Right atrium auricular region (tissue), 2 donors: ENCODE data around the gene ZBTB25. TPM values are rescaled to one million over a fixed set of nuclear protein-coding genes. Genes with fewer than 3 reads are reported as not detected.

Experiments used
- DNase-seq: peaks from one replicate; pipeline ENCODE4 v3.0.0-alpha.2; 2019; ENCODE audit warnings: low spot score
- H3K27ac ChIP-seq, 2 donors: fragments of 200-600 bp; sonication (generic); 1 replicate in 1 of 2; 2 replicates in 1 of 2; pipeline ENCODE4 v1.5.1; 2016 to 2019
- H3K27me3 ChIP-seq, 2 donors: fragments of 200-600 bp; sonication (generic); one replicate each; pipeline versions ENCODE4 v1.5.1 to v1.6.0; 2017 to 2019
- H3K36me3 ChIP-seq: fragments of 200-600 bp; sonication (generic); one replicate; pipeline ENCODE4 v1.5.1; 2016
- H3K4me1 ChIP-seq, 2 donors: fragments of 200-600 bp; sonication (generic); one replicate each; pipeline versions ENCODE4 v1.5.1 to v1.6.0; 2017 to 2019
- H3K4me3 ChIP-seq, 2 donors: fragments of 200-600 bp; sonication (generic); 1 replicate in 1 of 2; 2 replicates in 1 of 2; pipeline ENCODE4 v1.5.1; 2017 to 2019; ENCODE audit warnings: mild to moderate bottlenecking in 1 of 2, moderate library complexity in 1 of 2
- H3K9me3 ChIP-seq, 2 donors: fragments of 200-600 bp; sonication (generic); one replicate each; pipeline ENCODE4 v1.5.1; 2019
- total RNA-seq, 2 donors: library from RNA; depleted of rRNA; stranded (reverse); fragments of >200 nt; gene quantifications; one replicate each; pipeline ENCODE4 v1.1.0, GENCODE V29; 2016
- TF ChIP-seq, protein P1 (sequence below), 2 donors: fragments of 200-600 bp; sonication (generic); IDR thresholded peaks; one replicate each; pipeline ENCODE4 v1.5.1; 2019; ENCODE audit warnings: antibody characterized with exemption in 2 of 2

ZBTB25 gene
- total RNA-seq, 2 donors from 2014 or later, result 5.0 to 9.2 TPM

DNA sequence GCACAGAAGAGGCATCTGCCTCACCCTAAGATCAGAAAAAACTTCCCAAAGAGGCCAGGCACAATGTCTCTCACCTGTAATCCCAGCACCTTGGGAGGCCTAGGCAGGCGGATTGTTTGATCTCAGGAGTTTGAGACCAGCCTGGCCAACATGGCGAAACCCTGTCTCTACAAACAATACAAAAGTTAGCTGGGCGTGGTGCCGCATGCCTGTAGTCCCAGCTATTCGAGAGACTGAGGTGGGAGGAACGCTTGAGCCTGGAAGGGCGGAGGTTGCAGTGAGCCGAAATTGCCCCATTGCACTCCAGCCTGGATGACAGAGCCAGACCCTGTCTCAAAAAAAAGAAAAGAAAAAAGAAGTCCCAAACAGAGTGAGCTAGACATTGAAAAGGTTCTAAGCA, 5.4 kb upstream of the ZBTB25 start:
- Histone ChIP-seq H3K4me3 (no peak overlapping the region), H3K9me3 (no peaks in the 10 kb centered on the region), H3K36me3 (no peaks in the 10 kb centered on the region), H3K4me1 (peaks cover 0 to 70% of the 10 kb centered on the region in 2 donors), H3K27me3 (no peaks in the 10 kb centered on the region), H3K27ac (no peak overlapping the region)
- TF ChIP-seq, protein P1, sequence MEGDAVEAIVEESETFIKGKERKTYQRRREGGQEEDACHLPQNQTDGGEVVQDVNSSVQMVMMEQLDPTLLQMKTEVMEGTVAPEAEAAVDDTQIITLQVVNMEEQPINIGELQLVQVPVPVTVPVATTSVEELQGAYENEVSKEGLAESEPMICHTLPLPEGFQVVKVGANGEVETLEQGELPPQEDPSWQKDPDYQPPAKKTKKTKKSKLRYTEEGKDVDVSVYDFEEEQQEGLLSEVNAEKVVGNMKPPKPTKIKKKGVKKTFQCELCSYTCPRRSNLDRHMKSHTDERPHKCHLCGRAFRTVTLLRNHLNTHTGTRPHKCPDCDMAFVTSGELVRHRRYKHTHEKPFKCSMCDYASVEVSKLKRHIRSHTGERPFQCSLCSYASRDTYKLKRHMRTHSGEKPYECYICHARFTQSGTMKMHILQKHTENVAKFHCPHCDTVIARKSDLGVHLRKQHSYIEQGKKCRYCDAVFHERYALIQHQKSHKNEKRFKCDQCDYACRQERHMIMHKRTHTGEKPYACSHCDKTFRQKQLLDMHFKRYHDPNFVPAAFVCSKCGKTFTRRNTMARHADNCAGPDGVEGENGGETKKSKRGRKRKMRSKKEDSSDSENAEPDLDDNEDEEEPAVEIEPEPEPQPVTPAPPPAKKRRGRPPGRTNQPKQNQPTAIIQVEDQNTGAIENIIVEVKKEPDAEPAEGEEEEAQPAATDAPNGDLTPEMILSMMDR (IDR thresholded peaks at IDR 0.05), result no peak
- DNase-seq, result no peak

DNA sequence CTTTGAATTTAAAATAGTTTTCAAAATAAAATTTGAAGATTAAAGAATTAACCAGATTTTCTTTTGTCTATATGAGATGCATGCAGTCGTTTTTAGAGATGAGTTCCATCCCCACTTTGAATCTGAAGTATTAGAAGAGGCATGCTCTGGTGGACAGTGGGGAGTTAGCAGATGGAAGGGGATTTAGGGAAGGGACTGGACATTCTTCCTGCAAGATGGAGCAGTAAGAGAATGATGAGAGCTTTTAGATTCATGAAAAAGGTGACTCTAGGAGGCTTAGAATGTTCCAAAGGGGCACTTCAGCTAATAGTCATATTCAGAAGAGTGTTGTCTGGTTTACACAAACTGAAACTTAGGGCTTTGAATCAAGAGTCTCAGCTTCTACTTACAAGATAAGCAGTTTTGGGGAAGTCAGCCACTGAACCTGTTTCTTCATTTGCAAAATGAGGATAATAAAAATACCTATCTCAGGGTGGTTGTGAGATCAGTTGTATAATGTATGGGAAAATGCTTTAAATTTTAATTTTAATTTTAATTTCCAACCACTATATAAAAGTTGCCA, 4.7 kb upstream of the ZBTB25 start:
- H3K4me3 ChIP-seq, result no peak overlapping the region
- TF ChIP-seq, protein P1 (IDR thresholded peaks at IDR 0.05), result no peak
- no peaks in the 10 kb centered on the region for H3K36me3 ChIP-seq
- no peaks in the 10 kb centered on the region for H3K9me3 ChIP-seq
- H3K27ac ChIP-seq, result no peak overlapping the region
- H3K27me3 ChIP-seq, result no peaks in the 10 kb centered on the region
- peaks cover 0 to 67% of the 10 kb centered on the region in 2 donors for H3K4me1 ChIP-seq
- no peak for DNase-seq

DNA sequence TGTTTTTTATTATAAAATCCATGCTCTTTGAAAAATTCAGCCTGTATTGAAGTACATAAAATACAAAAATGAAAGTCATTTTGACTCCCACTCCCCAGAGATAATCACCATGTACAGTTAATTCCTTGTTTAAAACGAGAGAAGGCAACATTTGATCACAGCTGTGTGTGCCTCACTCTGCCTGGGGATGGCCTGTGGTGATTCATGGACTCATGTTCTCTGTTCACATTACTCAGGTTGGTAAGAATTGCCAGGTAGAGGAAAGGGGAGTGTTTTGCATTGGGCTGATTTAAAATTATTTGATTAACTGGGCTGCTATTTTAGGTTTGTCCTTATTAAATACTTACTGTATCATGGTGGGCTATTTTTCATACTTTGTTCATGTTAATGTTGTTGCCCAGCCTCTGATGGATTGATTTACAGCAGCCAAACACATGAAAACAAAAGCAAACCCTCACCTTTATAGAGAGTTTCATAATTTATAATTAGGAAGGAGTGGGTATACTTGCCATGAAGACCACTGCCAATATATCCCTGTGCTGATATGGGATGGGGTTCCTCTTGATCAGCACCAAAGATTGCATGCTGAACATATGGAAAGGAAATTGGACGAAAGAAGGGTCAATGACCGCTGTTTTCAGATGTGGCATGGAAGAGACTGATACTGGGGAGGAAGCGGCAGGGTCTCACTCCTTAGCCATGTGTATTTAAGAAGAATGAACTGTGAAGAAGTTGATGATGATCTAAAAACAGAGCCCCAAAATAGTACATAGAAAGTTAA, 3.9 kb upstream of the ZBTB25 start:
- peak overlapping the region; percentile 99 to 100 for H3K27ac ChIP-seq
- TF ChIP-seq, protein P1 (IDR thresholded peaks at IDR 0.05), result no peak
- DNase-seq, result no peak
- H3K27me3 ChIP-seq, result no peaks in the 10 kb centered on the region
- peaks cover 0 to 65% of the 10 kb centered on the region in 2 donors for H3K4me1 ChIP-seq
- H3K9me3 ChIP-seq, result no peaks in the 10 kb centered on the region
- H3K36me3 ChIP-seq, result no peaks in the 10 kb centered on the region
- no peak overlapping the region for H3K4me3 ChIP-seq

DNA sequence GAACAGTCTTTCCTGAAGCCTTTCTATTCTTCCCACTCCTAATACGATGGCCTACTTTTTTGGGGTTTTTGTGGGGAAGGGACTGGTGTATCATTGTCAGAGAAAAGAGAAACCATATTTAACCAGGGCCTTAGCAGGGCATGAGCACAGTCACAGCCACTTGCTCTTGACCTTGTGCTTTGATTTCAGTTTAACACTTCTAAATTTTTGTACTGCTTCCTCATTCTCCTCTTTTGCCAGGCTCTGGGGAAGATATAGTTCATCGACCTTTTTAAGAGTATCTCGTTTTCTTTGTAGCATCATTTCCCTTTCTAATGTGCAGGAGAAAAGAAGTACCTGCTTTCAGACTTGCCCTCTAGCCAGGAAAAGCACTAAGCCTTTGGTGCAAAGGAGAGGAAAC, 3.1 kb upstream of the ZBTB25 start:
- Histone ChIP-seq H3K27ac (peak overlapping the region; percentile 99 to 100), H3K4me1 (peaks cover 0 to 68% of the 10 kb centered on the region in 2 donors), H3K27me3 (no peaks in the 10 kb centered on the region), H3K4me3 (peak overlapping the region in 1 of 2 donors; percentile 80), H3K36me3 (no peaks in the 10 kb centered on the region), H3K9me3 (no peaks in the 10 kb centered on the region)
- DNase-seq, result no peak
- TF ChIP-seq, protein P1 (IDR thresholded peaks at IDR 0.05), result no peak

DNA sequence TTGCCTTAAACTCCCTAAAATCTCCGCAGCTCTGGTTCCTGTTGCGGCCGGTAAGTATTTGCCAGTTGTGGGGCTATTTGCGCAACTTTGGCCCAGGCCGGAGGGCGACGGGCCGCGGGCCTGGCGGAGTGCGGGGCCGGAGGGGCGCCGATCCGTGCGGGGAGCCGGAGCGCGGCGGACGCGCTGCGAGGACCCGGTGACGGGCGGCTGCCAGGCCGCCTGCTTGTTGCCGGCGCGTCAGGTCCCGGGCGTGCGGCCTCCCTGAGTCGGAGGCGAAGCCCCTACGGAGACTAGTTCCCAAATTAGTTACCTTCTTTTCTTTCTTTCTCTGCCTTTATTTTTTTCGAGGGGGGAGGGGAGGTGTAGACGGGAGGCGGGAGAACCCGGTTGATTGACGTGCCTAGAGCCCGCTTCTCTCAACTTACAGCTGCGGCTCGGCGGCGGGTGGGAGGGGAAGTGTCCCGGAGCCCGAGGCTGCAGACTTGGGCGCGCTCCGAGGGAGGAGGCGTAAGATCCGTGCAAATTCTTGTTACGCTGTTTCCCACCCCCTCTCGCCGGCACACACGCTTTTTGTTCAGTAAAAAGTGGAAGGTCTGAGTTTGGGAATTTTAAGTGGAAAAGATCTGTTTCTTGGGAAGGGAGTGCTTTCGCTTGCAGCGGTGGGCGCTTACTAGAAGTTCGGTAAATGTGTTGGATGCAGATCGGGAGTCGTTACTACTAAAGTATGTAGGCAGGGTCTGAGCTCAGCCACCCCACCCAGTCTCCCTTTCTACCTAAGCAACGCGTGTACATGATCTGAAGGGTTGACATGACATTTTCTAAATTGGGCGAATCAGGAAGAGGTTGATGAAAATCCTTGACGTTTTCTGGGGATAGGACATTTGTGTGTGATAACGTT, 1.5 kb upstream of the ZBTB25 start:
- Histone ChIP-seq H3K4me3 (peak overlapping the region; percentile 80 to 85), H3K36me3 (no peaks in the 10 kb centered on the region), H3K27me3 (no peaks in the 10 kb centered on the region), H3K4me1 (peaks cover 0 to 66% of the 10 kb centered on the region in 2 donors), H3K9me3 (no peaks in the 10 kb centered on the region), H3K27ac (peak overlapping the region; percentile 99 to 100)
- TF ChIP-seq, protein P1 (IDR thresholded peaks at IDR 0.05), result no peak
- DNase-seq, result peak; percentile 89
